Measurements from ENCODE around the gene CACFD1. TPM values are rescaled to one million over a fixed set of nuclear protein-coding genes. Genes with fewer than 3 reads are reported as not detected.
A peak's percentile ranks its signal among the peaks of the same experiment; 100 is the strongest.

CACFD1 gene
- total and polyA plus RNA-seq, 2 of the 13 experiments (the other 11 are each of a cell fraction or from before 2014, with no cell fraction given) = 13.8 to 14.6 TPM

DNA sequence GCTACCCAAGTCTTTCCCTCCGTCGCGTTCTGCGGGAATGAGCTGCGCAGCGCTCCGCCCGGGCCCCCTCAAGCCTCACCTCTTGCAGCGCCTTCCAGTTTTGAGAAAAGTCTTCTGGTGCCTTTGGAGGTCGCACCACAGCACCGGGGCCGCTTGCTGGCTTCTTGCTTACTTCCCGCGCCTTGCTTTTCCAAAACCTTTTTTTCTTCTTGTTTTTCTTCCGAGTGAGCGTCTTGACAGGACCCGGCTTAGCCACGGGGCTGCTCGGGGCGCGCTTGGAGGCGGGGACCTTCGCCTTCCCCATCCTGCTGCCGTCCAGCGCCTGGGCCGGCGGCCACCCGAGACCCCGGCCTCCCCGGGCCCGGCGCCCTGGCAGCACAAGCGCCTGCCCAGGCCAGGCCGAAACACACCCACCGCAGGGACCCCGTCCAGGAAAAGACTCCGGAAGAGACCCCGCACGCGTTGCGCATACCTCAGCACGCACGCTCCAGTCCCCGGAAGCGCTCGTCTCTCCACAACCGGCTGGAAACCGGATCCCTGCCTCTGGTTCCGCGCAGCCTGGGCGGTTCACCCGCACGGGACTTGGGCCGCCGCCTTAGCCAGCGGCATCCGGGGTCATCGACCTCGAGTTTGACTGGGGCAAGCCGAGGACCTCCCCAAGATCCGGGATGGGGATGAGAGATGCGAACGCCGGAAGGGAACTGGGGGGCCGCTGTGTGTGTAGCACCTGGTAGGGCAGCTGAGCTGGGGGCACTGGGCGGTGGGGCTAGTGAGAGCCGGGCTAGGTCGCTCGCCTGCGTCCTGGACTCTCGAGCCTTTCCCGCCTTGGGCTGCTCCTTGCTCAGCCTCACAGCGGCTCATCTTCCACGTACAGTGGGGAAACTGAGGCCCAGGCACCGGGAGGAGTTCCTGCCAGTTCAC, 42.0 kb upstream of the CACFD1 start, which contains the start of gene REXO4 (continued):
- TF ChIP-seq, protein P1, sequence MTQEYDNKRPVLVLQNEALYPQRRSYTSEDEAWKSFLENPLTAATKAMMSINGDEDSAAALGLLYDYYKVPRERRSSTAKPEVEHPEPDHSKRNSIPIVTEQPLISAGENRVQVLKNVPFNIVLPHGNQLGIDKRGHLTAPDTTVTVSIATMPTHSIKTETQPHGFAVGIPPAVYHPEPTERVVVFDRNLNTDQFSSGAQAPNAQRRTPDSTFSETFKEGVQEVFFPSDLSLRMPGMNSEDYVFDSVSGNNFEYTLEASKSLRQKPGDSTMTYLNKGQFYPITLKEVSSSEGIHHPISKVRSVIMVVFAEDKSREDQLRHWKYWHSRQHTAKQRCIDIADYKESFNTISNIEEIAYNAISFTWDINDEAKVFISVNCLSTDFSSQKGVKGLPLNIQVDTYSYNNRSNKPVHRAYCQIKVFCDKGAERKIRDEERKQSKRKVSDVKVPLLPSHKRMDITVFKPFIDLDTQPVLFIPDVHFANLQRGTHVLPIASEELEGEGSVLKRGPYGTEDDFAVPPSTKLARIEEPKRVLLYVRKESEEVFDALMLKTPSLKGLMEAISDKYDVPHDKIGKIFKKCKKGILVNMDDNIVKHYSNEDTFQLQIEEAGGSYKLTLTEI (CRISPR knock-in tag; conservative IDR thresholded peaks at IDR 0.05) = no peak
- TF ChIP-seq NFIB (CRISPR knock-in tag; IDR thresholded peaks at IDR 0.05; ENCODE audit: borderline replicate concordance) (no peak), PHF8 (CRISPR knock-in tag; IDR thresholded peaks at IDR 0.05) (peak; percentile 93), ZNF484 (CRISPR knock-in tag; IDR thresholded peaks at IDR 0.05; ENCODE audit: borderline replicate concordance, low read depth) (no peak), ARID2 (CRISPR knock-in tag; IDR thresholded peaks at IDR 0.05; ENCODE audit: borderline replicate concordance) (no peak), NR2F6 (IDR thresholded peaks at IDR 0.05) (peak; percentile 83; the same call in 1 of the 2 replicates), NR2F6 (CRISPR knock-in tag; IDR thresholded peaks at IDR 0.05) (peak; percentile 93), KDM6A (CRISPR knock-in tag; IDR thresholded peaks at IDR 0.05; ENCODE audit: low read depth) (no peak), PRMT3 (CRISPR knock-in tag; IDR thresholded peaks at IDR 0.05; ENCODE audit: borderline replicate concordance, low read depth) (0 out of 2 replicates have a peak, but pooled peaks have one; percentile 87), ZNF121 (CRISPR knock-in tag; IDR thresholded peaks at IDR 0.05) (peak; percentile 52; the same call in 1 of the 2 replicates), CENPT (CRISPR knock-in tag; IDR thresholded peaks at IDR 0.05; ENCODE audit: low read depth) (no peak), HDAC1 (CRISPR knock-in tag; IDR thresholded peaks at IDR 0.05) (peak; percentile 99), ZNF292 (CRISPR knock-in tag; IDR thresholded peaks at IDR 0.05; ENCODE audit: borderline replicate concordance, low read depth) (peak; percentile 44), PRPF4 (IDR thresholded peaks at IDR 0.05; ENCODE audit: low read depth, low read length, poor library complexity, severe bottlenecking) (no peak), EZH2 (conservative IDR thresholded peaks at IDR 0.05; ENCODE audit: low read depth, low read length) (no peak), ZBTB8A (CRISPR knock-in tag; IDR thresholded peaks at IDR 0.05; ENCODE audit: borderline replicate concordance, low read depth) (no peak), SP1 (IDR thresholded peaks at IDR 0.05) (no peak), SP1 (CRISPR knock-in tag; IDR thresholded peaks at IDR 0.05) (peak; percentile 71), ERF (CRISPR knock-in tag; IDR thresholded peaks at IDR 0.05) (peak; percentile 77), ZNF775 (CRISPR knock-in tag; IDR thresholded peaks at IDR 0.05; ENCODE audit: borderline replicate concordance) (no peak), TARDBP (CRISPR knock-in tag; IDR thresholded peaks at IDR 0.05) (peak; percentile 95), ELF1 (CRISPR knock-in tag; IDR thresholded peaks at IDR 0.05) (peak; percentile 91), KMT2A (CRISPR knock-in tag; IDR thresholded peaks at IDR 0.05) (peak; percentile 93), POLR2A (IDR thresholded peaks at IDR 0.05; ENCODE audit: insufficient read depth in 1 of 2, low read depth in 2 of 2, low read length in 2 of 2) (peak; percentile 70 to 84), SP5 (CRISPR knock-in tag; IDR thresholded peaks at IDR 0.05; ENCODE audit: borderline replicate concordance, low read depth) (peak; percentile 77; the same call in 1 of the 2 replicates)
- TF ChIP-seq, protein P2, sequence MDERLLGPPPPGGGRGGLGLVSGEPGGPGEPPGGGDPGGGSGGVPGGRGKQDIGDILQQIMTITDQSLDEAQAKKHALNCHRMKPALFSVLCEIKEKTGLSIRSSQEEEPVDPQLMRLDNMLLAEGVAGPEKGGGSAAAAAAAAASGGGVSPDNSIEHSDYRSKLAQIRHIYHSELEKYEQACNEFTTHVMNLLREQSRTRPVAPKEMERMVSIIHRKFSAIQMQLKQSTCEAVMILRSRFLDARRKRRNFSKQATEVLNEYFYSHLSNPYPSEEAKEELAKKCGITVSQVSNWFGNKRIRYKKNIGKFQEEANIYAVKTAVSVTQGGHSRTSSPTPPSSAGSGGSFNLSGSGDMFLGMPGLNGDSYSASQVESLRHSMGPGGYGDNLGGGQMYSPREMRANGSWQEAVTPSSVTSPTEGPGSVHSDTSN (CRISPR knock-in tag; IDR thresholded peaks at IDR 0.05) = no peak
- TF ChIP-seq, protein P3, sequence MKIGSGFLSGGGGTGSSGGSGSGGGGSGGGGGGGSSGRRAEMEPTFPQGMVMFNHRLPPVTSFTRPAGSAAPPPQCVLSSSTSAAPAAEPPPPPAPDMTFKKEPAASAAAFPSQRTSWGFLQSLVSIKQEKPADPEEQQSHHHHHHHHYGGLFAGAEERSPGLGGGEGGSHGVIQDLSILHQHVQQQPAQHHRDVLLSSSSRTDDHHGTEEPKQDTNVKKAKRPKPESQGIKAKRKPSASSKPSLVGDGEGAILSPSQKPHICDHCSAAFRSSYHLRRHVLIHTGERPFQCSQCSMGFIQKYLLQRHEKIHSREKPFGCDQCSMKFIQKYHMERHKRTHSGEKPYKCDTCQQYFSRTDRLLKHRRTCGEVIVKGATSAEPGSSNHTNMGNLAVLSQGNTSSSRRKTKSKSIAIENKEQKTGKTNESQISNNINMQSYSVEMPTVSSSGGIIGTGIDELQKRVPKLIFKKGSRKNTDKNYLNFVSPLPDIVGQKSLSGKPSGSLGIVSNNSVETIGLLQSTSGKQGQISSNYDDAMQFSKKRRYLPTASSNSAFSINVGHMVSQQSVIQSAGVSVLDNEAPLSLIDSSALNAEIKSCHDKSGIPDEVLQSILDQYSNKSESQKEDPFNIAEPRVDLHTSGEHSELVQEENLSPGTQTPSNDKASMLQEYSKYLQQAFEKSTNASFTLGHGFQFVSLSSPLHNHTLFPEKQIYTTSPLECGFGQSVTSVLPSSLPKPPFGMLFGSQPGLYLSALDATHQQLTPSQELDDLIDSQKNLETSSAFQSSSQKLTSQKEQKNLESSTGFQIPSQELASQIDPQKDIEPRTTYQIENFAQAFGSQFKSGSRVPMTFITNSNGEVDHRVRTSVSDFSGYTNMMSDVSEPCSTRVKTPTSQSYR (CRISPR knock-in tag; IDR thresholded peaks at IDR 0.05; ENCODE audit: borderline replicate concordance) = no peak; the same call in 1 of the 2 replicates

All from HepG2 (cell line).